BJ (cell line): ENCODE data around the gene FGFR2. TPM values are rescaled to one million over a fixed set of nuclear protein-coding genes. Genes with fewer than 3 reads are reported as not detected.

Source experiments
- CTCF ChIA-PET: fragments of 350-600 bp; formaldehyde crosslinking; extraction: SDS; loops from one replicate; lab custom pipeline; 2021; ENCODE audit warnings: antibody characterized with exemption, inconsistent platforms; lab: Yijun Ruan, JAX
- POLR2A ChIA-PET: fragments of 300-600 bp; sonication (Branson Sonifier 250); formaldehyde crosslinking; extraction: SDS; loops from one replicate; lab custom pipeline; 2021; ENCODE audit warnings: antibody characterized with exemption; lab: Charles Lee
- DNase-seq: peaks from one replicate; pipeline ENCODE4 v3.0.0-alpha.2; 2011; ENCODE audit warnings: low read depth
- H3K27me3 ChIP-seq: 2 replicates; pipeline ENCODE4 v1.6.0; 2011; ENCODE audit warnings: low read length; ENCODE audit not compliant: control insufficient read depth, insufficient read depth
- H3K36me3 ChIP-seq: 2 replicates; pipeline ENCODE4 v1.5.1; 2011; ENCODE audit warnings: low read length; ENCODE audit not compliant: control insufficient read depth, insufficient read depth
- H3K4me3 ChIP-seq: 2 replicates; pipeline ENCODE4 v1.5.1; 2011; ENCODE audit warnings: low read depth, mild to moderate bottlenecking, control low read depth, low read length
- polyA plus RNA-seq: library from polyadenylated mRNA; depleted of rRNA; stranded (reverse); fragments of >200 nt; gene quantifications from 2 replicates; pipeline ENCODE4 v1.2.3, GENCODE V29; 2011
- TF ChIP-seq, protein P1 (sequence below): IDR thresholded peaks from 2 replicates; pipeline ENCODE4 v1.5.1; 2011; ENCODE audit warnings: low read depth, mild to moderate bottlenecking, control low read depth, inconsistent platforms, low read length, moderate library complexity; ENCODE audit not compliant: insufficient read depth

The FGFR2 gene
- polyA plus RNA-seq, 1 experiment: 0.26 TPM

GRCh38 chr10:121536310-121536913, 61.8 kb downstream of the FGFR2 start:
- CTCF ChIA-PET: no interaction called here
- Histone ChIP-seq H3K4me3 (no peak overlapping the region), H3K27me3 (no peaks in the 10 kb centered on the region), H3K36me3 (no peaks in the 10 kb centered on the region)
- no peak for DNase-seq
- POLR2A ChIA-PET: no interaction called here
- TF ChIP-seq, protein P1, sequence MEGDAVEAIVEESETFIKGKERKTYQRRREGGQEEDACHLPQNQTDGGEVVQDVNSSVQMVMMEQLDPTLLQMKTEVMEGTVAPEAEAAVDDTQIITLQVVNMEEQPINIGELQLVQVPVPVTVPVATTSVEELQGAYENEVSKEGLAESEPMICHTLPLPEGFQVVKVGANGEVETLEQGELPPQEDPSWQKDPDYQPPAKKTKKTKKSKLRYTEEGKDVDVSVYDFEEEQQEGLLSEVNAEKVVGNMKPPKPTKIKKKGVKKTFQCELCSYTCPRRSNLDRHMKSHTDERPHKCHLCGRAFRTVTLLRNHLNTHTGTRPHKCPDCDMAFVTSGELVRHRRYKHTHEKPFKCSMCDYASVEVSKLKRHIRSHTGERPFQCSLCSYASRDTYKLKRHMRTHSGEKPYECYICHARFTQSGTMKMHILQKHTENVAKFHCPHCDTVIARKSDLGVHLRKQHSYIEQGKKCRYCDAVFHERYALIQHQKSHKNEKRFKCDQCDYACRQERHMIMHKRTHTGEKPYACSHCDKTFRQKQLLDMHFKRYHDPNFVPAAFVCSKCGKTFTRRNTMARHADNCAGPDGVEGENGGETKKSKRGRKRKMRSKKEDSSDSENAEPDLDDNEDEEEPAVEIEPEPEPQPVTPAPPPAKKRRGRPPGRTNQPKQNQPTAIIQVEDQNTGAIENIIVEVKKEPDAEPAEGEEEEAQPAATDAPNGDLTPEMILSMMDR: no peak

- no peaks in the 10 kb centered on the region for H3K27me3 ChIP-seq
- POLR2A ChIA-PET: no interaction called here
- H3K4me3 ChIP-seq: no peak overlapping the region
- DNase-seq: no peak
- H3K36me3 ChIP-seq: no peaks in the 10 kb centered on the region
- TF ChIP-seq, protein P1: no peak
- CTCF ChIA-PET: no interaction called here
Measured at GRCh38 chr10:121535381-121535780, 62.9 kb downstream of the FGFR2 start.

DNA sequence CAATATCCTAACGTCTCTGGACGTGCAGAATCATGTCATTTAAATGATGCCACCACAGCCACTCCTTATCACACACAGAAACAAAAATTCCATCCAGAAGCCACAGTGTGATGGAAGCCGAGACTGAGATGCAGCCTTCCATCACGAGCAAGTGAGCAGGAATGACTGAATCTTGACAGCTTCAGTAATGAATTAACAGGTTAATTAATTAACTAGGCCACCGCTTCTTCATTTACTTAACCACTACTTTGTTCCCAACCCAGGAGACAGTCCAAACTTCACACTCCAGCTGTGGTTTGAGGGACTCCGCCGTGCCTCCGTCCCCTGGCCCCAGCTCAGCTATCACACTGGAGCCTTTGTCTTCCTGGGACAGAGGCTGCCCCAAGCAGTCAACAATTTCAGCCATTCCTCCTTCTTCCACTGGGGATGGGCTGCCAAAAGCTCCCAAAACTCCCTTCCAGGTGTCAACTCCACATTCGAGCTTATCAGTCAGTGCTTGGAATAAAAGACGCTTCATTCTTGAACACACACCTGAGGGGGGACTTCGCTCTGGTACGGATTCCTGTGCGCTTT, 65.9 kb downstream of the FGFR2 start:
- POLR2A ChIA-PET: no interaction called here
- CTCF ChIA-PET: no interaction called here
- H3K36me3 ChIP-seq: no peaks in the 10 kb centered on the region

DNA sequence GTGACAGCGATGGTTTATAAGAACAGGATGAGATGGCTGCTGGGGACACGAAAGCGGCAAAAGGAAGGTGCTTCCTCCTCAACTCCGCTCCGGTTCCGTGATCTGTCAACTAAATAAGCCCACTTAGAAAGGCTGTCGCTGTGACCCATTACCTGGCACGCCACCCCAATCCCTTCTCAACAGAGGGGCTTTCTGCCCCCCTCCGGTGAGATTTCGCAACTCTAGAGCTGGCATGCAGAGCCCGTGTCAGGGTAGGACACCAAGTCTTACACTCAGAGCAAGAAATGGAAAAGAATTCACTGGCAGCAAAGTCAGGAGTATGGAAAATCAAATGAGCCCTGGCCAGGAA, 66.4 kb downstream of the FGFR2 start:
- Histone ChIP-seq H3K27me3 (no peaks in the 10 kb centered on the region), H3K36me3 (no peaks in the 10 kb centered on the region), H3K4me3 (no peak overlapping the region)
- POLR2A ChIA-PET: no interaction called here
- DNase-seq: no peak
- CTCF ChIA-PET: no interaction called here
- TF ChIP-seq, protein P1: no peak

More for the DNA sequence above, 65.9 kb downstream of the FGFR2 start:
- no peaks in the 10 kb centered on the region for H3K27me3 ChIP-seq
- DNase-seq: no peak
- no peak overlapping the region for H3K4me3 ChIP-seq
- TF ChIP-seq, protein P1: no peak

DNA sequence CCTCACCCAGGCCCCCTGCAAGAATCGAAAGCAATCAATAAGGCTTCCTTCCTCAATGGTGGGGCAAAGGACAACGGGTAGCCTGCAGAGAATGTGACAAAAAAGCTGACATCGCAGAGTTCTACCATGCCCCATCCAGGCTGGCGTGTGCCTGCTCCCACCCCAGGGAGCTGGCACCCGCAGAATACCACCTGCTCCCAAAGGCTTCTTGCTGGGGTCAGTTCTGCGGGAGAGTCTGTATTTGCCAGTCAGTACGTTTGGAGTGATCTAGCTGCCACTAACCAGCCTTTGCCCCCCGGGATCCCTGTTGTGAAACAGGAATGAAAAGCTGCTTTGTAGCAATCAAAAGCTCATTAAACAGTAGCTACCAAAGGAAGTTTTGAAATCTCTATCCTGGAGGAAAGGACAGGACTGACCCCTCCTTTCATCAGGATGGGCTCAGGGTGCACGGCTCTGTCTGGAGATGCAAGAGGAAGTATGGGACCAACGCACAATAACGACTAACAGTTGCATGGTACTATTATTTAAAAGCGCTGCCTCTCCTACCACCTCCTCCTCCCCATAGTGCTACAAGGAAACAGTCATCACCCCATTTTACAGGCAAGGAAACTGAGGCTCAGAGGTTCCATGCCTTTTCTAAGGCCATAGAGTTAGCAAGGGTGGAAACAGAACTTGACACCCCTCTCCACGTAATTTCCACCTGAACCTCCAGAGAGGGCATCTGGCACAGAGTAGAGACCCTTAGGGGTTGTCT, 67.0 kb downstream of the FGFR2 start:
- CTCF ChIA-PET: no interaction called here

More for the DNA sequence above, 67.0 kb downstream of the FGFR2 start:
- no peak for DNase-seq
- POLR2A ChIA-PET: no interaction called here
- TF ChIP-seq, protein P1: no peak
- Histone ChIP-seq H3K4me3 (no peak overlapping the region), H3K27me3 (no peaks in the 10 kb centered on the region), H3K36me3 (no peaks in the 10 kb centered on the region)
